GM11168 (cell line): Measurements from ENCODE around the gene SPATA9.
"Not testable (repeated sequence)": the region's sequence is repeated elsewhere in the genome, so short reads cannot be mapped to it uniquely, and the experiment has no call there.

Source experiments
- in situ Hi-C: fragments of 300-500 bp; cut with MboI; formaldehyde crosslinking; loops from one replicate; pipeline ENCODE4 v1.12.0; 2022; ENCODE audit warnings: low sequenced_read_pairs; ENCODE audit not compliant: unreplicated experiment

Gene SPATA9

GRCh38 chr5:95718203-95718602, 35.4 kb upstream of the SPATA9 start:
- in situ Hi-C loops, result no loop called here

GRCh38 chr5:95717439-95717838, 34.6 kb upstream of the SPATA9 start:
- in situ Hi-C loops, result no loop called here

- in situ Hi-C loops, result no loop called here
These were observed 33.1 kb upstream of the SPATA9 start for GRCh38 chr5:95715799-95716461.

- in situ Hi-C loops, result no loop called here
These were observed 31.3 kb upstream of the SPATA9 start for GRCh38 chr5:95713960-95714710.

- in situ Hi-C loops, result not testable (repeated sequence)
These were observed 30.5 kb upstream of the SPATA9 start for GRCh38 chr5:95713246-95713645.

- in situ Hi-C loops, result no loop called here
These were observed 29.7 kb upstream of the SPATA9 start for GRCh38 chr5:95712347-95712958.

- in situ Hi-C loops, result no loop called here
These were observed 28.9 kb upstream of the SPATA9 start for GRCh38 chr5:95711501-95712346.

GRCh38 chr5:95710651-95711500, 28.1 kb upstream of the SPATA9 start:
- in situ Hi-C loops, result not testable (repeated sequence)

- in situ Hi-C loops, result no loop called here
These were observed 27.3 kb upstream of the SPATA9 start for GRCh38 chr5:95709967-95710650.

GRCh38 chr5:95708876-95709275, 26.1 kb upstream of the SPATA9 start:
- in situ Hi-C loops, result no loop called here

- in situ Hi-C loops, result not testable (repeated sequence)
These were observed 24.9 kb upstream of the SPATA9 start for GRCh38 chr5:95707534-95708188.

GRCh38 chr5:95707055-95707454, 24.3 kb upstream of the SPATA9 start:
- in situ Hi-C loops, result no loop called here

- in situ Hi-C loops, result not testable (repeated sequence)
These were observed 23.4 kb upstream of the SPATA9 start for GRCh38 chr5:95706196-95706595.

GRCh38 chr5:95704150-95704549, 21.4 kb upstream of the SPATA9 start:
- in situ Hi-C loops, result no loop called here

GRCh38 chr5:95701074-95701473, 18.3 kb upstream of the SPATA9 start:
- in situ Hi-C loops, result no loop called here

- in situ Hi-C loops, result no loop called here
These were observed 16.5 kb upstream of the SPATA9 start for GRCh38 chr5:95699337-95699736.

GRCh38 chr5:95697781-95698681, 15.2 kb upstream of the SPATA9 start:
- in situ Hi-C loops, result no loop called here

- in situ Hi-C loops, result no loop called here
These were observed 7.5 kb upstream of the SPATA9 start for GRCh38 chr5:95690333-95690732.
